Transverse colon (tissue), 4 donors: ENCODE results near the gene ELP4. TPM values are rescaled to one million over a fixed set of nuclear protein-coding genes. Genes with fewer than 3 reads are reported as not detected.

ENCODE experiments used
- DNase-seq: peaks from one replicate; pipeline ENCODE4 v3.0.0-alpha.2; 2019
- H3K27ac ChIP-seq, 4 donors: fragments of 200-600 bp; sonication (generic); 2 replicates each; pipeline ENCODE4 v1.5.1; 2016 to 2018; ENCODE audit warnings: inconsistent platforms in 4 of 4
- H3K27me3 ChIP-seq: fragments of 200-600 bp; sonication (generic); 2 replicates; pipeline ENCODE4 v1.5.1; 2017; ENCODE audit warnings: inconsistent platforms
- H3K36me3 ChIP-seq, 4 donors: fragments of 200-600 bp; sonication (generic); 2 replicates each; pipeline ENCODE4 v1.5.1; 2017 to 2019; ENCODE audit warnings: inconsistent platforms in 4 of 4
- H3K4me1 ChIP-seq, 4 donors: fragments of 200-600 bp; sonication (generic); 2 replicates each; pipeline ENCODE4 v1.5.1; 2017 to 2020; ENCODE audit warnings: inconsistent platforms in 4 of 4
- H3K4me3 ChIP-seq, 4 donors: fragments of 200-600 bp; sonication (generic); 1 replicate in 1 of 4; 2 replicates in 3 of 4; pipeline versions ENCODE4 v1.5.1 to v1.6.1; 2017 to 2019; ENCODE audit warnings: inconsistent platforms in 4 of 4
- H3K9me3 ChIP-seq, 2 donors: fragments of 200-600 bp; sonication (generic); 2 replicates each; pipeline ENCODE4 v1.5.1; 2017 to 2019; ENCODE audit warnings: inconsistent platforms in 2 of 2
- EP300 ChIP-seq: sonication (generic); formaldehyde crosslinking; IDR thresholded peaks from one replicate; pipeline ENCODE4 v1.6.1; 2017; ENCODE audit warnings: antibody characterized with exemption, low read depth
- POLR2A ChIP-seq: fragments of 450-650 bp; IDR thresholded peaks from one replicate; pipeline ENCODE4 v1.6.1; 2016; ENCODE audit warnings: antibody characterized with exemption, mild to moderate bottlenecking, moderate library complexity
- POLR2AphosphoS5 ChIP-seq, 3 donors: sonication (generic); formaldehyde crosslinking; IDR thresholded peaks; one replicate each; pipeline ENCODE4 v1.6.1; 2016; ENCODE audit warnings: antibody characterized with exemption in 3 of 3
- WGBS, 2 donors: methylation state at CpG; one replicate each; pipeline ENCODE4 v1.1.5; 2018; ENCODE audit warnings: low coverage in 1 of 2; 5-methylcytosine and 5-hydroxymethylcytosine counted together
- in situ Hi-C, 4 donors: fragments of 200-750 bp; cut with MboI; loops; one replicate each; pipeline versions ENCODE4 v1.15.0 to v1.15.1; 2017; ENCODE audit warnings: low sequenced_read_pairs in 3 of 4, low pct_ligation_motif_present in 1 of 4, low pct_unique_long_range_greater_than_20kb in 1 of 4
- intact Hi-C: fragments of 100-400 bp; cut with DNase I; formaldehyde crosslinking; loops from one replicate; pipeline ENCODE4 v1.15.1; 2023; ENCODE audit warnings: low total_unique reads
- total RNA-seq, 4 donors: library from RNA; depleted of rRNA; stranded (reverse); fragments of >200 nt; gene quantifications; one replicate each; pipeline ENCODE4 v1.1.0, GENCODE V29; 2016
- TF ChIP-seq, protein P1 (sequence below), 5 experiments: fragments of 200-600 bp in 3 of 5; fragments of 450-650 bp in 2 of 5; sonication (generic) in 3 of 5; IDR thresholded peaks; 1 replicate in 2 of 5; 2 replicates in 3 of 5; pipeline ENCODE4 v1.5.1; 2016 to 2017; ENCODE audit warnings: antibody characterized with exemption in 5 of 5, inconsistent platforms in 3 of 5, mild to moderate bottlenecking in 2 of 5, moderate library complexity in 1 of 5

The ELP4 gene
- total RNA-seq, 4 donors from 2014 or later, result 14.2 to 46.4 (median 23.6) TPM

DNA sequence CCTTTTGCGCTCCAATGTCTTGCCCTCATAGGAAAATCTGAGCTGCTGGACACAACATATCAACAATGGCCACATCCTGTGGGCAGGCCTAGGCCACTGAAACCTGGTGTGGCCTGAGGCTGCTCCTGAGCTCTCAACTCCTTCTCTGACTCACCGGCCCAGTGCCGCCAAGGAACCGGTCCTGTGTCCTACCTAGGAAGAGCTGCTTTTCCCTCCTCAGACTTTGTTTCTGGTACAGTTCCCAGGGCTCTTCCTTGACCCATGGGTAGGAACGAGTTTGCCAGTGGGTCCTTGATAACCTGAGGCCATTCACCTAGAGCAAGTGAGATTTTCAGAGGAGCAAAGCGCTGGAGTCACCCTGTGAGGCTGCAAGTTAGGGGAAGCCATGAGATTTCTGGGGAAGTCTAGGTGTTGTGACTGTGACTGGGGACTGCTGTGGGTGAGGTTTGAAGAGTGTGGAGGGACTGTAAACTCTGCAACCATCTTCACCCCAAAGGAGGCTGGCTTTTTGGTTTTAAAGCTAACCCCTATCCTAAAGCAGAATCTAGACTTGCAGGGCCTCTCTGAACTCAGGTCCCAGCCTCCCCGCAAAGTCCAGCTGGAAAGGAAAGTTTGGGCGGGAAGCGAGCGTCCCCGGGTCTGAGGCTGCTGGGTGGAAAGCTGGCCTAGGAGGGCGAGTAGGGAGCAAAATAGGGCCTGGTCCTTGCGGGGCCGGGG is 313.5 kb downstream of the ELP4 start:
- H3K4me1 ChIP-seq, result peaks cover 1 to 14% (median 7%) of the 10 kb centered on the region in 4 donors
- in situ Hi-C loops, result no loop called here
- intact Hi-C loops, result no loop called here
- no peaks in the 10 kb centered on the region for H3K9me3 ChIP-seq
- H3K27ac ChIP-seq, result no peak overlapping the region
- DNase-seq, result no peak
- TF ChIP-seq EP300 (no peak), POLR2A (no peak), POLR2AphosphoS5 (IDR thresholded peaks at IDR 0.05) (no peak)
- TF ChIP-seq, protein P1, sequence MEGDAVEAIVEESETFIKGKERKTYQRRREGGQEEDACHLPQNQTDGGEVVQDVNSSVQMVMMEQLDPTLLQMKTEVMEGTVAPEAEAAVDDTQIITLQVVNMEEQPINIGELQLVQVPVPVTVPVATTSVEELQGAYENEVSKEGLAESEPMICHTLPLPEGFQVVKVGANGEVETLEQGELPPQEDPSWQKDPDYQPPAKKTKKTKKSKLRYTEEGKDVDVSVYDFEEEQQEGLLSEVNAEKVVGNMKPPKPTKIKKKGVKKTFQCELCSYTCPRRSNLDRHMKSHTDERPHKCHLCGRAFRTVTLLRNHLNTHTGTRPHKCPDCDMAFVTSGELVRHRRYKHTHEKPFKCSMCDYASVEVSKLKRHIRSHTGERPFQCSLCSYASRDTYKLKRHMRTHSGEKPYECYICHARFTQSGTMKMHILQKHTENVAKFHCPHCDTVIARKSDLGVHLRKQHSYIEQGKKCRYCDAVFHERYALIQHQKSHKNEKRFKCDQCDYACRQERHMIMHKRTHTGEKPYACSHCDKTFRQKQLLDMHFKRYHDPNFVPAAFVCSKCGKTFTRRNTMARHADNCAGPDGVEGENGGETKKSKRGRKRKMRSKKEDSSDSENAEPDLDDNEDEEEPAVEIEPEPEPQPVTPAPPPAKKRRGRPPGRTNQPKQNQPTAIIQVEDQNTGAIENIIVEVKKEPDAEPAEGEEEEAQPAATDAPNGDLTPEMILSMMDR (IDR thresholded peaks at IDR 0.05), result no peak
- H3K4me3 ChIP-seq, result no peak overlapping the region
- peaks cover 100% of the 10 kb centered on the region for H3K27me3 ChIP-seq
- 52% methylated on average over 14 of the region's 14 CpGs; no CpG with 5 or more reads in 1 of the 2 donors for WGBS, 2 donors
- H3K36me3 ChIP-seq, result no peaks in the 10 kb centered on the region

DNA sequence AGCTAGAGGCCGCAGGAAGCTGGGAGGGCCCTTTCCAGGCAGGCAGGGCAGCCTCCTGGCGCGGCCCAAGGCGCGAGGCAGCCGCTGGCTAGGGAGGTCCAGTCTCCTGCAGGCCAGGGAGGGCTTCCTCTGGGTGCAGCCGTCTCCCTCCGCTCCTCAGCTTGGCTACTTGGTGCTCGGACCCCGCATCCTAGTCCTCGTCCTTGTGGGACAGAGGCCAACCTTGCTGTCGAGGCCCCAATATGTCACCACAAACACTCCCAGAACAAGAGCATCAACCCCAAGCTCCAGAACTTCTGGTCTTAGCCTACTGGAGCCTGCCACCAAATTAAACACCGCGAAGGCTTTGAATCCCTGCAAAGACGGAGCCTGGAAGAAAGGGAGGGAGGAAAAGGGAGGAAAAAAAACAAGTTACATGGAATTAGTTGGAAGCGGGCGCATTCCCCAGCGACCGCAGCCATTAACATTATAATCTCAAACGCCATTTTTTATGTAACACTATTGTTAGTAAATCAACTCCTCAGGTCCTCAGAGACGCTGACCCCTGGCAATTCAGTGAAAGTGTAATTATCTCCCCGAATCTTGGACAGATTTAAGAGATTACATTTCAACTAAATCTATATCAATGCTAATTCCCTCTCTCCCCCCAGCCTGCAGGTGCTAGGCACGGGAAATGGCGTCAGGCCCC is 314.2 kb downstream of the ELP4 start:
- no peaks in the 10 kb centered on the region for H3K9me3 ChIP-seq
- in situ Hi-C loops (no loop called here), intact Hi-C loops (no loop called here)
- no peak overlapping the region for H3K4me3 ChIP-seq
- no peaks in the 10 kb centered on the region for H3K36me3 ChIP-seq
- peaks cover 0 to 11% (median 4%) of the 10 kb centered on the region in 4 donors for H3K4me1 ChIP-seq
- peaks cover 100% of the 10 kb centered on the region for H3K27me3 ChIP-seq
- TF ChIP-seq, protein P1 (IDR thresholded peaks at IDR 0.05), result no peak
- no peak for TF ChIP-seq POLR2A
- DNase-seq, result no peak
- WGBS, 2 donors, result 21 to 23% methylated on average over 3 to 24 of the region's 24 CpGs
- no peak overlapping the region for H3K27ac ChIP-seq

DNA sequence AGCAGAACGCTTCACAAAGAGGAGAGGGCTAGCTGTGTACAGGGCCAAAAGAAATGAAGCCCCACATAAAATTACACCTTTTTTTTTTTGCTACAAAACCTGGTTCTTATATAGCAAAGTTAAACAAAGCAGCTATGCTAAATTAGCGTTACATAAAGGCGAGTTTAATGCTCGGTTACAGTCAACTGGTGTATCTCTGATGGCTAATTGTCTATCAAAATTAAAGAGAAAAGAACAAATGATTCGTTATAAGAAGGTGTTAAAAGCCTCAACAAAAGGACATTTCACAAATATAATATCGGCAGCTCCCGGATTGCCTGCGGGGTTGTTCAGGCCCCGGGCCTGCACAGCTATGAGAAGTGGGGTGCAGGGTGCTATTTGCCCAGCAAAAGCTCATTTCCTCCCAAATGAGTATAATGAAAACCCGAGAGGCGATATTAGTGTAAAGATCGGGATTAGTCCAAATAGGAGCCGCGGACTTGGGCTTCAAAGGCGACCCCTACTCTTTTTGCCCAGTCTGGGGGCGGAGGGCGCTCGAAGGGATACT is 314.8 kb downstream of the ELP4 start:
- intact Hi-C loops (no loop called here), in situ Hi-C loops (no loop called here)
- TF ChIP-seq POLR2AphosphoS5 (IDR thresholded peaks at IDR 0.05), result no peak
- TF ChIP-seq EP300, result no peak
- TF ChIP-seq POLR2A, result no peak
- TF ChIP-seq, protein P1 (IDR thresholded peaks at IDR 0.05), result no peak
- Histone ChIP-seq H3K27me3 (peaks cover 100% of the 10 kb centered on the region), H3K27ac (no peak overlapping the region), H3K36me3 (no peaks in the 10 kb centered on the region), H3K4me3 (no peak overlapping the region), H3K4me1 (peaks cover 0 to 11% (median 4%) of the 10 kb centered on the region in 4 donors), H3K9me3 (no peaks in the 10 kb centered on the region)
- WGBS, 2 donors, result 14 to 22% methylated on average over 9 to 18 of the region's 18 CpGs
- DNase-seq, result no peak
